ENCODE measurements around the gene TPCN2.

TPCN2 gene

GRCh38 chr11:69060806-69061712, 12.3 kb downstream of the TPCN2 start:
- no peak overlapping the region for H3K27ac ChIP-seq
- no peak for DNase-seq (ENCODE audit: low read depth, low spot score)
- no peak overlapping the region for H3K9ac ChIP-seq (ENCODE audit: insufficient read length)
- H3K36me3 ChIP-seq (ENCODE audit: insufficient read depth, low read length), result no peaks in the 10 kb centered on the region; the same call in 1 of the 2 replicates
- TF ChIP-seq POLR2AphosphoS5 (IDR thresholded peaks at IDR 0.05; ENCODE audit: borderline replicate concordance, low read depth, low read length) (no peak), EZH2 (IDR thresholded peaks at IDR 0.05) (no peak), FOXP2 (optimal IDR thresholded peaks at IDR 0.05; ENCODE audit: control extremely low read depth, extremely low read length, insufficient read depth) (no peak)
- H3K9me3 ChIP-seq (ENCODE audit: low read depth, low read length), result no peaks in the 10 kb centered on the region
- H3K4me3 ChIP-seq, result no peak overlapping the region

DNA sequence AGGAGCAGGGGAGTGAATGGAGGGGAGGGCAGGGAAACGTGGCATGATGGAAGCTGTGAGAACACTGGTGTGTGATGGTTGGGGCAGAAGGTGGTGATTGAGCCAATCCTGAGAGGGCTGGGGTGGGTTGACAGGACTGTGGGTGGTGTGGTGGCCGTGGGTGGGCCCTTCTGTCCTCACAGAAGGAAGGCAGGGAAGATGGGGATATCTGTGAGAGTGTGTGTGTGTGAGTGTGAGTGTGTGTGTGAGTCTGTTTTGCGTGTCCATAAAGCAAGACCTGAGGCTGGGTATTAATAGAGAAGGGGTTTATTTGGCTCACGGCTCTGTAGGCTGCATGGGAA, 13.0 kb downstream of the TPCN2 start:
- no peak overlapping the region for H3K4me3 ChIP-seq
- no peaks in the 10 kb centered on the region; the same call in 1 of the 2 replicates for H3K36me3 ChIP-seq (ENCODE audit: insufficient read depth, low read length)
- no peak overlapping the region for H3K9ac ChIP-seq (ENCODE audit: insufficient read length)
- no peak overlapping the region for H3K27ac ChIP-seq
- TF ChIP-seq POLR2AphosphoS5 (IDR thresholded peaks at IDR 0.05; ENCODE audit: borderline replicate concordance, low read depth, low read length), result no peak
- no peak for TF ChIP-seq FOXP2 (optimal IDR thresholded peaks at IDR 0.05; ENCODE audit: control extremely low read depth, extremely low read length, insufficient read depth)
- TF ChIP-seq EZH2 (IDR thresholded peaks at IDR 0.05), result no peak
- no peaks in the 10 kb centered on the region for H3K9me3 ChIP-seq (ENCODE audit: low read depth, low read length)
- DNase-seq (ENCODE audit: low read depth, low spot score), result no peak

- no peak overlapping the region for H3K27ac ChIP-seq
- H3K9ac ChIP-seq (ENCODE audit: insufficient read length), result no peak overlapping the region
- no peaks in the 10 kb centered on the region for H3K9me3 ChIP-seq (ENCODE audit: low read depth, low read length)
- H3K4me3 ChIP-seq, result no peak overlapping the region
- DNase-seq (ENCODE audit: low read depth, low spot score), result no peak
- no peak for TF ChIP-seq FOXP2 (optimal IDR thresholded peaks at IDR 0.05; ENCODE audit: control extremely low read depth, extremely low read length, insufficient read depth)
- no peak for TF ChIP-seq POLR2AphosphoS5 (IDR thresholded peaks at IDR 0.05; ENCODE audit: borderline replicate concordance, low read depth, low read length)
- no peak for TF ChIP-seq EZH2 (IDR thresholded peaks at IDR 0.05)
- H3K36me3 ChIP-seq (ENCODE audit: insufficient read depth, low read length), result no peaks in the 10 kb centered on the region; the same call in 1 of the 2 replicates
These were observed 13.6 kb downstream of the TPCN2 start for GRCh38 chr11:69062169-69062855.

DNA sequence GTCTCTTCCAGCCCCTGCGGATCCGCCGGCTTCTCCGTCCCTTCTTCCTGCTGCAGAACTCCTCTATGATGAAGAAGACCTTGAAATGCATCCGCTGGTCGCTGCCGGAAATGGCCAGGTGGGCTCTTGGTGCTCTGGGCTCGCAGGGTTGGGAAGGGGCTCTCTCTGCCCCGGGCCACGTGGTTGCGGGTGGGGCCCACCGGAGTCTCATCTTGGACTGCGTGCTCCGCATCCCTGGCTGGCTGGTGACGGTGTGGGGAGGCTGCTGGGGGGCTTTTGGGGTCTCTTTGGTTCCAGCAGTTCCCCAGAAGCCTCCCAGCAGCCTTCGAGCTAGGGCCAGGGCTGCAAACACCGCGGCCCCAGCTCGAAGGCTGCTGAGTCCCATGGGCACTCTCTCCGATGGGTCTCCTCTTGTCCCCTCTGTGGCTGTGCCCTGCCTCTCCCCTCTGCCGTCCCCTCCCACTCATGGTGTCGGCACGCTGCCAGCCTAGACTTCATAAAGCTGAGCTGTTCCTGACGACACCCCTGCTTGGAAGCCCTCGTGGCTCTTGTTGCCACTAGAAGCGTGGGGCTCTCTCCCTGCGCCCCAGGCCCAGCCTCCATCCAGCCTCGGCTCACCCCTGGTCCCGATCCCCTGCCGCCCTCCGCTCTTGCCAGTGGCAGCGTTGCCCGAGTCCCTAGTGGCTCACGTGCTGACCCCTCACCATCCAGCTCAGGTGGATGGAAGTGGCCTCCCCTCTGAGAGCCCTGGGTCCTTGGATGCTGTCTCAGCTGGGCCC, 14.3 kb downstream of the TPCN2 start:
- Histone ChIP-seq H3K27ac (no peak overlapping the region), H3K9me3 (ENCODE audit: low read depth, low read length) (no peaks in the 10 kb centered on the region), H3K4me3 (no peak overlapping the region), H3K36me3 (ENCODE audit: insufficient read depth, low read length) (peaks cover 4% of the 10 kb centered on the region; the same call in 1 of the 2 replicates), H3K9ac (ENCODE audit: insufficient read length) (no peak overlapping the region)
- DNase-seq (ENCODE audit: low read depth, low spot score), result no peak
- TF ChIP-seq POLR2AphosphoS5 (IDR thresholded peaks at IDR 0.05; ENCODE audit: borderline replicate concordance, low read depth, low read length) (no peak), EZH2 (IDR thresholded peaks at IDR 0.05) (no peak), FOXP2 (optimal IDR thresholded peaks at IDR 0.05; ENCODE audit: control extremely low read depth, extremely low read length, insufficient read depth) (no peak)

DNA sequence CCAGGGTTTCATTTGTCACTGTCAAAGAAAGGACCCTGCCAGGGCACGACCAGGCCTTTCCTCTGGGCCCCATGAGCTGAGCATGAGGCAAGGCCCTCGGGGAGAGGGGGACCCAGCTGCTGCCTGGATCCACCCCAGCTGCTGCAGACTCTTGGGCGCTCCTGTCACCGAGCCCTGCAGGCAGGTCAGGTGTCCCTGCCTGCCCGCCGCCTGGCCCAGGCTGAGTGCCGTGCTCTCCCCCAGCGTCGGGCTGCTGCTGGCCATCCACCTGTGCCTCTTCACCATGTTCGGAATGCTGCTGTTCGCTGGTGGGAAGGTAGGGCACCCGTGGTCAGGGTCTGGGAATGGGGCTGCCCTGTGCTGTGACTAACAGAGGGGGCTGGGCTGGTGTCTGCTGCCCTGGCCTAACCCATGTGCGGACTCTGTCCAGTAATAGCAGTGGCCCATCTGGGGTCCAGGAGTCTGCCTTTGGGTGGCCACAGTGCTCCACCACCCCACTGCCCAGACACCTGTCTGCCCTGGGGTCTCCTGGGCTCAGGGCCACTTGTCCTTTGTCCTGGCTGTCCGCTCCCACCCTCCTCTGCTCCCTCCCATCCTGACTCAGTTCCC, 15.0 kb downstream of the TPCN2 start:
- TF ChIP-seq POLR2AphosphoS5 (IDR thresholded peaks at IDR 0.05; ENCODE audit: borderline replicate concordance, low read depth, low read length) (no peak), FOXP2 (optimal IDR thresholded peaks at IDR 0.05; ENCODE audit: control extremely low read depth, extremely low read length, insufficient read depth) (no peak), EZH2 (IDR thresholded peaks at IDR 0.05) (no peak)
- Histone ChIP-seq H3K9ac (ENCODE audit: insufficient read length) (no peak overlapping the region), H3K36me3 (ENCODE audit: insufficient read depth, low read length) (peaks cover 4% of the 10 kb centered on the region; the same call in 1 of the 2 replicates)

DNA sequence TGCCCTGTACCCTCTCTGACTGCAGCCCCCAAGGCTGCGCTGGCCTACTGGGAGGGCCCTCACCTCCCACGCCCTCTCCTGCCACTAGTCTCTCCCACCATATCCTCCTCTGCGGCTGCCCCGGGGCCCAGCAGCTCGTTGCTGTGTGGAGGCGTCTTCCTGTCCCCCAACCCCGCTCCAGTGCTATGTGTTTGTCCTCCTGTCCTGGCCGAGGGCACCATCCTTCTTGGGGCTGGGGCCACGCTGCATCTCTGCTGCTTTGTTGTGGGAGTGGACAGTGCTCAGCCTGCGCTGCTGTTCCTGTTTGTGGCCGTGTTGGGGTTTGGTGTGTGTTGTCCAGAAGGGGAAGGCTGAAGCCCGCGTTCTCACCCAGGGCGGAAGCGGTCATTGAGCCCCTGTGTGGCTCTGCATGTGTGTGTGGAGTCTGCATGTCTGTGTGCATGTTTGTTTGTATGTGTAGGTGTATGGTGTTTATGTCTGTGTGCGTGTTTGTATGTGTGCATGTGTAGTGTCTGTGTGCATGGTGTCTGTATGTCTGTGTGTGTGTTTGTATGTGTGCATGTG, 15.7 kb downstream of the TPCN2 start:
- no peak for TF ChIP-seq EZH2 (IDR thresholded peaks at IDR 0.05)
- no peak for TF ChIP-seq FOXP2 (optimal IDR thresholded peaks at IDR 0.05; ENCODE audit: control extremely low read depth, extremely low read length, insufficient read depth)
- no peak for TF ChIP-seq POLR2AphosphoS5 (IDR thresholded peaks at IDR 0.05; ENCODE audit: borderline replicate concordance, low read depth, low read length)
- Histone ChIP-seq H3K36me3 (ENCODE audit: insufficient read depth, low read length) (peaks cover 4% of the 10 kb centered on the region; the same call in 1 of the 2 replicates), H3K27ac (no peak overlapping the region), H3K9me3 (ENCODE audit: low read depth, low read length) (no peaks in the 10 kb centered on the region), H3K4me3 (no peak overlapping the region), H3K9ac (ENCODE audit: insufficient read length) (no peak overlapping the region)
- DNase-seq (ENCODE audit: low read depth, low spot score), result no peak

More for the DNA sequence above, 15.0 kb downstream of the TPCN2 start:
- Histone ChIP-seq H3K9me3 (ENCODE audit: low read depth, low read length) (no peaks in the 10 kb centered on the region), H3K4me3 (no peak overlapping the region), H3K27ac (no peak overlapping the region)
- DNase-seq (ENCODE audit: low read depth, low spot score), result no peak

GRCh38 chr11:69065147-69065710, 16.5 kb downstream of the TPCN2 start:
- Histone ChIP-seq H3K4me3 (no peak overlapping the region), H3K36me3 (ENCODE audit: insufficient read depth, low read length) (peaks cover 6% of the 10 kb centered on the region; the same call in 1 of the 2 replicates), H3K9ac (ENCODE audit: insufficient read length) (no peak overlapping the region), H3K9me3 (ENCODE audit: low read depth, low read length) (no peaks in the 10 kb centered on the region), H3K27ac (no peak overlapping the region)
- TF ChIP-seq POLR2AphosphoS5 (IDR thresholded peaks at IDR 0.05; ENCODE audit: borderline replicate concordance, low read depth, low read length) (no peak), FOXP2 (optimal IDR thresholded peaks at IDR 0.05; ENCODE audit: control extremely low read depth, extremely low read length, insufficient read depth) (no peak), EZH2 (IDR thresholded peaks at IDR 0.05) (no peak)
- DNase-seq (ENCODE audit: low read depth, low spot score), result no peak
